ENCODE results near the gene ANXA11.

ANXA11 gene

GRCh38 chr10:80200259-80200658 is 5.1 kb downstream of the ANXA11 start:
- DNase-seq (ENCODE audit: low read depth): no peak
- no peak for TF ChIP-seq CTCF (IDR thresholded peaks at IDR 0.05; ENCODE audit: control insufficient read depth, insufficient read depth, low read depth, low read length, missing control alignments)
- H3K4me3 ChIP-seq (ENCODE audit: control insufficient read depth, low read depth, low read length): no peak overlapping the region

GRCh38 chr10:80199828-80200227 is 5.5 kb downstream of the ANXA11 start:
- H3K4me3 ChIP-seq (ENCODE audit: control insufficient read depth, low read depth, low read length): no peak overlapping the region
- DNase-seq (ENCODE audit: low read depth): peak; percentile 63
- peak; percentile 20 for TF ChIP-seq CTCF (IDR thresholded peaks at IDR 0.05; ENCODE audit: control insufficient read depth, insufficient read depth, low read depth, low read length, missing control alignments)

GRCh38 chr10:80197972-80198916 is 7.1 kb downstream of the ANXA11 start:
- no peak for TF ChIP-seq CTCF (IDR thresholded peaks at IDR 0.05; ENCODE audit: control insufficient read depth, insufficient read depth, low read depth, low read length, missing control alignments)
- no peak for DNase-seq (ENCODE audit: low read depth)
- H3K4me3 ChIP-seq (ENCODE audit: control insufficient read depth, low read depth, low read length): no peak overlapping the region

- no peak for DNase-seq (ENCODE audit: low read depth)
- no peak overlapping the region for H3K4me3 ChIP-seq (ENCODE audit: control insufficient read depth, low read depth, low read length)
- TF ChIP-seq CTCF (IDR thresholded peaks at IDR 0.05; ENCODE audit: control insufficient read depth, insufficient read depth, low read depth, low read length, missing control alignments): no peak
Observed at GRCh38 chr10:80196950-80197315, 8.4 kb downstream of the ANXA11 start.

GRCh38 chr10:80196270-80196949 is 8.9 kb downstream of the ANXA11 start:
- no peak for DNase-seq (ENCODE audit: low read depth)
- H3K4me3 ChIP-seq (ENCODE audit: control insufficient read depth, low read depth, low read length): no peak overlapping the region
- TF ChIP-seq CTCF (IDR thresholded peaks at IDR 0.05; ENCODE audit: control insufficient read depth, insufficient read depth, low read depth, low read length, missing control alignments): no peak

- TF ChIP-seq CTCF (IDR thresholded peaks at IDR 0.05; ENCODE audit: control insufficient read depth, insufficient read depth, low read depth, low read length, missing control alignments): no peak
- H3K4me3 ChIP-seq (ENCODE audit: control insufficient read depth, low read depth, low read length): no peak overlapping the region
- DNase-seq (ENCODE audit: low read depth): no peak
Observed at GRCh38 chr10:80195046-80195574, 10.2 kb downstream of the ANXA11 start.
